Endodermal cell (in vitro differentiated cells): ENCODE data around the gene COG3. TPM values are rescaled to one million over a fixed set of nuclear protein-coding genes. Genes with fewer than 3 reads are reported as not detected.
"Not testable (repeated sequence)": the region's sequence is repeated elsewhere in the genome, so short reads cannot be mapped to it uniquely, and the experiment has no call there.

Experiments used
- DNase-seq: peaks from one replicate; pipeline ENCODE4 v3.0.0-alpha.2; 2017
- H3K27ac ChIP-seq: 2 replicates; pipeline ENCODE4 v1.5.1; 2013; ENCODE audit warnings: mild to moderate bottlenecking, low read depth, low read length, moderate library complexity
- H3K27me3 ChIP-seq: 2 replicates; pipeline ENCODE4 v1.6.1; 2013; ENCODE audit warnings: mild to moderate bottlenecking, low read length, moderate library complexity; ENCODE audit not compliant: insufficient read depth, control insufficient read depth, poor library complexity, severe bottlenecking
- H3K36me3 ChIP-seq: 2 replicates; pipeline ENCODE4 v1.7.0; 2013; ENCODE audit warnings: mild to moderate bottlenecking, low read length, moderate library complexity; ENCODE audit not compliant: control insufficient read depth, insufficient read depth
- H3K4me1 ChIP-seq: one replicate; pipeline ENCODE4 v1.7.0; 2013; ENCODE audit warnings: low read length; ENCODE audit not compliant: control insufficient read depth, insufficient read depth
- H3K4me3 ChIP-seq: 2 replicates; pipeline ENCODE4 v1.5.1; 2013; ENCODE audit warnings: mild to moderate bottlenecking, low read length, moderate library complexity
- H3K9ac ChIP-seq: 2 replicates; pipeline ENCODE4 v1.6.1; 2013; ENCODE audit warnings: mild to moderate bottlenecking, low read length, moderate library complexity; ENCODE audit not compliant: poor library complexity, severe bottlenecking; ENCODE audit errors: extremely low read depth
- H3K9me3 ChIP-seq: 2 replicates; pipeline ENCODE4 v1.6.1; 2013; ENCODE audit warnings: mild to moderate bottlenecking, low read length, moderate library complexity; ENCODE audit not compliant: control insufficient read depth
- H3K27ac Mint-ChIP-seq: 2 replicates; pipeline ENCODE4 v1.8.0; 2020; ENCODE audit warnings: mixed read lengths
- H3K27me3 Mint-ChIP-seq: 2 replicates; pipeline ENCODE4 v1.8.0; 2021; ENCODE audit warnings: mild to moderate bottlenecking, mixed read lengths; ENCODE audit not compliant: insufficient read depth
- H3K36me3 Mint-ChIP-seq: 2 replicates; pipeline ENCODE4 v1.8.0; 2020; ENCODE audit warnings: low read depth, mixed read lengths
- H3K4me1 Mint-ChIP-seq: 2 replicates; pipeline ENCODE4 v1.8.0; 2020; ENCODE audit warnings: mixed read lengths
- H3K4me3 Mint-ChIP-seq: 2 replicates; pipeline ENCODE4 v1.8.0; 2020; ENCODE audit warnings: mild to moderate bottlenecking, moderate library complexity, mixed read lengths
- H3K9me3 Mint-ChIP-seq: 2 replicates; pipeline ENCODE4 v1.8.0; 2020; ENCODE audit warnings: mild to moderate bottlenecking, mixed read lengths
- CTCF ChIP-seq: fragments of 200-600 bp; sonication (generic); conservative IDR thresholded peaks from 2 replicates; pipeline ENCODE4 v1.5.0; 2021; ENCODE audit warnings: antibody characterized with exemption, mild to moderate bottlenecking
- WGBS, 2 experiments: methylation state at CpG; one replicate each; pipeline versions ENCODE4 v1.1.5 to v1.1.7; 2013; ENCODE audit warnings: missing lambda C conversion rate in 2 of 2, mixed read lengths in 1 of 2; ENCODE audit not compliant: insufficient coverage in 1 of 2, insufficient read length in 1 of 2; 5-methylcytosine and 5-hydroxymethylcytosine counted together
- total RNA-seq, 2 donors: library from RNA; stranded (reverse); fragmentation: NEBNext Ultra II Directional in 1 of 2; extraction: Animal tissue kit (Norgen Biotek cat#: 25700) in 1 of 2; gene quantifications; 2 replicates in 1 of 2; 3 replicates in 1 of 2; pipeline ENCODE4 v1.2.1, GENCODE V29; 2021

Gene COG3
- total RNA-seq, 2 donors from 2014 or later = 21.8 to 23.8 TPM

DNA sequence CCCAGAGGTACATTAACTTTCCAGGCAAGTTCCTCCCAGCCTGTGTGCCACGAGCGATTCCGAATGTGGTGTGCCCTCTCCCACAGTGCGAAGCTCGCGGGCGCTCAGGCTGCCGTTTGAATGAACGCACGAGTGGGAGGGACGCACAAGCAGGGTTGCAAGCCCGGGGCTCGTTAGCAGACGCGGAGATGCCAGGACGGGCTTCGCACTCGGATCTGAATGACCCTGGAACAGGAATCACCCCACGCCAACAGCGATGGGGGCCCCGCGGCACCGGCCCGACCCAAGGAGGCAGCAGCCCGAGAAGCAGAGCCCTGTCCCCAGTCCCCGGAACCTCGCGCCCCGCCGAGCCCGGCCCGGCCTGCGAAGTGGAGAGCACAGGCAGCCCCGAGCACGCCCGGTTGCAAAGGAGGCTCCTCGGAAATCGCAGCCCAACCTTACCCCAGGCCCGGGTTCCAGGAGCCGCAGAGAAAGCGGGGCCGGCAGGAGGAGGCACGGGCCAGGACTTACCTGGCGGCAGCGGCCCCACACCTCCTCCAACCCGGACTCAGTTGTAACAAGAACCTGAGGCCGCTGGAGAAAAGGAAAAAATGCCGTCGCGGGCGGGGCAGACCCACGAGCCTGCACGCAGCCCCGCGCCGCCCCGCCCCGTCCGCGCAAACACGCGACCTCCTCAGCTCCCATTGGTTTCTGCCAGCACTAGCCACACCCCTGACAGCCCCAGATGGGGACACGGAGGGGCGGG is 46.8 kb upstream of the COG3 start, which contains the start of gene SLC25A30:
Gene SLC25A30 (minus strand): TSS at position 584 of the 745 bp plus-strand sequence. CDS start 6,948 bp downstream, outside the sequence.
- no peak for TF ChIP-seq CTCF
- H3K4me3 Mint-ChIP-seq = peak within 1 kb of the TSS; percentile 73
- H3K9me3 ChIP-seq = no peaks in the 10 kb centered on the region
- peaks cover 24% of the 10 kb centered on the region for H3K27me3 Mint-ChIP-seq
- no peaks in the 10 kb centered on the region for H3K36me3 Mint-ChIP-seq
- H3K9ac ChIP-seq = peak within 1 kb of the TSS; percentile 38
- no peaks in the 10 kb centered on the region for H3K4me1 ChIP-seq
- no peaks in the 10 kb centered on the region for H3K9me3 Mint-ChIP-seq
- no peaks in the 10 kb centered on the region for H3K36me3 ChIP-seq
- H3K4me3 ChIP-seq = peak within 1 kb of the TSS; percentile 84
- peak; percentile 98 for DNase-seq
- no peaks in the 10 kb centered on the region for H3K27me3 ChIP-seq
- H3K27ac ChIP-seq = peak within 1 kb of the TSS; percentile 56
- peaks cover 2% of the 10 kb centered on the region for H3K4me1 Mint-ChIP-seq
- 0% methylated on average over 26 to 64 of the region's 64 CpGs for WGBS, 2 experiments
- peak within 1 kb of the TSS; percentile 95 for H3K27ac Mint-ChIP-seq

GRCh38 chr13:45419389-45419788 is 45.4 kb upstream of the COG3 start:
- not testable (repeated sequence) for H3K4me1 Mint-ChIP-seq, H3K4me3 ChIP-seq, H3K36me3 Mint-ChIP-seq, H3K36me3 ChIP-seq, DNase-seq, H3K9ac ChIP-seq, H3K4me1 ChIP-seq, H3K4me3 Mint-ChIP-seq, H3K27me3 ChIP-seq, H3K27ac ChIP-seq, H3K9me3 Mint-ChIP-seq, H3K27ac Mint-ChIP-seq, H3K9me3 ChIP-seq
- WGBS, 2 experiments = 92 to 94% methylated on average over 2 to 16 of the region's 16 CpGs
- peaks cover 24% of the 10 kb centered on the region for H3K27me3 Mint-ChIP-seq

GRCh38 chr13:45419945-45420344 is 44.8 kb upstream of the COG3 start:
- Mint-ChIP-seq H3K9me3 (no peaks in the 10 kb centered on the region), H3K27ac (no peak overlapping the region), H3K36me3 (no peaks in the 10 kb centered on the region), H3K4me1 (peaks cover 2% of the 10 kb centered on the region), H3K27me3 (peaks cover 24% of the 10 kb centered on the region), H3K4me3 (no peak overlapping the region)
- no peaks in the 10 kb centered on the region for H3K4me1 ChIP-seq
- no peak overlapping the region for H3K27ac ChIP-seq
- DNase-seq = no peak
- H3K4me3 ChIP-seq = no peak overlapping the region
- no peaks in the 10 kb centered on the region for H3K9me3 ChIP-seq
- H3K36me3 ChIP-seq = no peaks in the 10 kb centered on the region
- H3K27me3 ChIP-seq = no peaks in the 10 kb centered on the region
- 86 to 100% methylated on average over 1 of the region's 1 CpG for WGBS, 2 experiments
- no peak for TF ChIP-seq CTCF
- no peak overlapping the region for H3K9ac ChIP-seq
